KOPT-K1 (cell line): ENCODE data around the gene MRPS34.
A peak's percentile ranks its signal among the peaks of the same experiment; 100 is the strongest.

Experiments used
- H3K27ac ChIP-seq: fragments of 200-600 bp; sonication (generic); 2 replicates; pipeline ENCODE4 v1.5.1; 2016; ENCODE audit warnings: antibody characterized with exemption, mild to moderate bottlenecking, low read depth, low read length; ENCODE audit not compliant: poor library complexity, severe bottlenecking
- H3K36me3 ChIP-seq: fragments of 200-600 bp; sonication (generic); 2 replicates; pipeline ENCODE4 v1.5.1; 2017; ENCODE audit warnings: antibody characterized with exemption, mild to moderate bottlenecking, low read length, moderate library complexity; ENCODE audit not compliant: insufficient read depth
- H3K9me3 ChIP-seq: fragments of 200-600 bp; sonication (generic); 2 replicates; pipeline ENCODE4 v1.5.1; 2017; ENCODE audit warnings: antibody characterized with exemption, low read length, mild to moderate bottlenecking; ENCODE audit not compliant: insufficient read depth, poor library complexity, severe bottlenecking

MRPS34 gene

GRCh38 chr16:1790261-1790610 is 17.3 kb upstream of the MRPS34 start:
- Histone ChIP-seq H3K9me3 (no peaks in the 10 kb centered on the region), H3K27ac (no peak overlapping the region), H3K36me3 (peaks cover 74% of the 10 kb centered on the region)

DNA sequence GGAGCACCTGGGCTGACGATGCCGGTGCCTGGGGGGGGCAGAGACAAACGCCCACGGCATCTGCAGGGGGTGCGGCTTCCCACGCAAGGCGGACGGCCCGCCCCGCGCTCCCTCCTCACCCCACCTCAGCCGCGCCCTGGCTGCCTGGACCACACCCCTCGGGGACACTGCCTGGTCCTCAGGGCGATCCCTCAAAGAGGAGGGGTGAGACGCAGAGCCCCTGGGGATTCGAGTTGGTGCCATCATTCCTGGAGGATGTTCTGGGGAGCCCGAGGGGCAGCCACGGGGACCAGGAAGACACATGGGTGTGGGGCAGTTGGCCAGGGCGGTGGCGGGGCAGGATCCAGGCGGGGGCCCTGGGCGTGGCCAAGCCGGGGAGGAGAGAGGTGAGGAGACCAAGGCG is 16.7 kb upstream of the MRPS34 start:
- Histone ChIP-seq H3K27ac (no peak overlapping the region), H3K36me3 (peaks cover 80% of the 10 kb centered on the region), H3K9me3 (no peaks in the 10 kb centered on the region)

- H3K36me3 ChIP-seq: peaks cover 80% of the 10 kb centered on the region
- no peak overlapping the region for H3K27ac ChIP-seq
- H3K9me3 ChIP-seq: no peaks in the 10 kb centered on the region
Measured at GRCh38 chr16:1788708-1789100, 15.8 kb upstream of the MRPS34 start.

DNA sequence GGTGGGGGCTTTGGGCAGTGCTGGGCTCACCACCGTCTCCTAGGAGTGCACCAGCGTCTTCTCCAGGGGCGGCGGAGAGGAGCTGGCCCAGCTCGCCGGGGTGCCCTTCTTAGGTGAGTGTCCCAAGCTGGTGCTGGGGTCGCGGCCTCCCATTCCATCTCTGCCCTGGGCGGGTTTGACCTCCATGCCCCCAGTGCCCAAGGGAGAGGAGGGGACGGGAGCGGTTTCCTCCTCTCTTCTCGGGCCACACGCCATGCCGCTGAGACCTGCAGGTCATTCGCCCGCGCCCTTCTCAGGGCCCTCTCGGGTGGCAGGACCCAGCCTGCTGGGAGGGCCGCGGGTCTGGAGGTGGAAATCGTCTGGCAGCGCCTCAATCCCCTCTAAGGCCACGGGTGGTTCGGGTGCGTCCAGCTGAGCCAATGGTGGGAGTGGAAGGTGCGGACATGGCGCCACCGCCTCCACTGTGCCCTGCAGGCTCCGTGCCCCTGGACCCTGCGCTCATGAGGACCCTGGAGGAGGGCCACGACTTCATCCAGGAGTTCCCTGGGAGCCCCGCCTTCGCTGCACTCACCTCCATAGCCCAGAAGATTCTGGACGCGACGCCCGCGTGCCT is 15.3 kb upstream of the MRPS34 start:
- Histone ChIP-seq H3K27ac (no peak overlapping the region), H3K36me3 (peaks cover 80% of the 10 kb centered on the region), H3K9me3 (no peaks in the 10 kb centered on the region)

DNA sequence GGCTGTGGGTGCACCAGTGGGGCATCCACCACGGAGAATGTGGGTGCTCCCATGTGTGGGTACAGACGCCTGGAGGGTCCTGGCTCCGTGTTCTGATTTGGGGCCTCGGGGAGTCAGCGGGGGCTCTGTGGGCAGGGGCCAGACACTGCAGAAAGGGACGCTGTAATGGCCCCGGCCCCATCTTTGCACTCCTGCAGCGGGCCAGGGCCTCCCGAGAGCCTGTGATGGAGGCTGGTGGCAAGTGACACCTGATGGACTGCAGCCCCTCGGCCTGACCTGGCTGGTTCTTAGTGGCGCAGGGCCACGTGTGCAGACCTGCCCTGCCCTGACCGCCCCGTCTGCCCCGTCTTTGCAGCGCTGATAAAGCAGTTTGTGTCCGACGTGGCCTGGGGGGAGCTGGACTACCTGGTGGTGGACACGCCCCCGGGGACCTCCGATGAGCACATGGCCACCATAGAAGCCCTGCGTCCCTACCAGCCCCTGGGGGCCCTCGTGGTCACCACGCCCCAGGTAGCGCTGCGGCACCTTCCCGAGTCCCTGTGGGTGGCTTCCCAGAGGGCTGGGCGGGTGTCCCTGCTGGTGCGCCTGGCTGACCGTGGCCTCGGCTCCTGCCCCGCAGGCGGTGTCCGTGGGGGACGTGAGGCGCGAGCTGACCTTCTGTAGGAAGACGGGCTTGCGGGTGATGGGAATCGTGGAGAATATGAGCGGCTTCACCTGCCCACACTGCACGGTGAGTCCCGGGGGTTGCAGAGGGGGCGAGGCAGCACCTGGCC is 14.6 kb upstream of the MRPS34 start:
- Histone ChIP-seq H3K9me3 (no peaks in the 10 kb centered on the region), H3K27ac (no peak overlapping the region), H3K36me3 (peaks cover 76% of the 10 kb centered on the region)

DNA sequence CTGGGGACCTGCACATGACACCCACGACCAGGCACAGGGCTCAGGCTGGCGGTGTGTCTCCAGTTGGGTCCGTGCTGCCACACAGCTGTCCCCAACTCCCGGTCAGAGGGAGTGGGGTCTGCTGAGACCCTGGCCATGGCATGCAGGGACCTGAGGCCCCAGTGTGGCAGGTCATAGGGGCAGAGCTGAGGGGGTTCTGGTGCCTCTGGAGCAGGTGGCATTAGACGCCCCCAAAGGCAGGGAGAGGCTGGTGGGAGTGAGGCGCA is 14.1 kb upstream of the MRPS34 start:
- Histone ChIP-seq H3K9me3 (no peaks in the 10 kb centered on the region), H3K36me3 (peaks cover 70% of the 10 kb centered on the region), H3K27ac (no peak overlapping the region)

DNA sequence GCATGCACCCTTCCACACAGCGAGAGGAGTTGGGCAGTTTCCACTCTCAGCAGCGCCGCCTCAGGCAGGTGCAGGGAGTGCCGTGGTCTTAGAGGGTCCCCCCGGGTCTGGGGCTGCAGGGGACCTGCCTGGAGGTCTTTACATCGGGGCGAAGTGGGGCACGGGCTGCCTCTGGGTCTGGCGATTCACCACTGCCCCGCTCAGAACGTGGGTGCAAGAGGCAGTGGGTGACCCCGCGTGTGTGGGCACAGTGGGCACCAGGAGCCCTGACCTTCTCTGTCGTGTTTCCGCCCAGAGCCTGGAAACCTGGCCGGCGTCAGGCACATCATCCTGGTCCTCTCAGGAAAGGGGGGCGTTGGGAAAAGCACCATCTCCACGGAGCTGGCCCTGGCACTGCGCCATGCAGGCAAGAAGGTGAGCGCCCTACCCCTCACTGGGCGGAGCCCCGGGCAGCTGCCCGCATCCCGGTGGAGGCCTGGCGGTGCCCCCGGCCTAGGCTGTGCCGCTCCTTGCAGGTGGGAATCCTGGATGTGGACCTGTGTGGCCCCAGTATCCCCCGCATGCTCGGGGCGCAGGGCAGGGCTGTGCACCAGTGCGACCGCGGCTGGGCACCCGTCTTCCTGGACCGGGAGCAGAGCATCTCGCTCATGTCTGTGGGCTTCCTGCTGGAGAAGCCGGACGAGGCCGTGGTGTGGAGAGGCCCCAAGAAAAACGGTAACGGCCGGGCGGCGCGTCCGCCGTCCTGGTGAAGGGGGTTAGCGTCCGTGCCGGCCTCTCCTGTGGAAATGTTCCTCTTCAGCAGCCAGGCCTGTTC is 13.5 kb upstream of the MRPS34 start:
- no peak overlapping the region for H3K27ac ChIP-seq
- no peaks in the 10 kb centered on the region for H3K9me3 ChIP-seq
- peaks cover 66% of the 10 kb centered on the region for H3K36me3 ChIP-seq

- Histone ChIP-seq H3K27ac (no peak overlapping the region), H3K9me3 (no peaks in the 10 kb centered on the region), H3K36me3 (peaks cover 61% of the 10 kb centered on the region)
Measured at GRCh38 chr16:1785846-1786170, 12.9 kb upstream of the MRPS34 start.

DNA sequence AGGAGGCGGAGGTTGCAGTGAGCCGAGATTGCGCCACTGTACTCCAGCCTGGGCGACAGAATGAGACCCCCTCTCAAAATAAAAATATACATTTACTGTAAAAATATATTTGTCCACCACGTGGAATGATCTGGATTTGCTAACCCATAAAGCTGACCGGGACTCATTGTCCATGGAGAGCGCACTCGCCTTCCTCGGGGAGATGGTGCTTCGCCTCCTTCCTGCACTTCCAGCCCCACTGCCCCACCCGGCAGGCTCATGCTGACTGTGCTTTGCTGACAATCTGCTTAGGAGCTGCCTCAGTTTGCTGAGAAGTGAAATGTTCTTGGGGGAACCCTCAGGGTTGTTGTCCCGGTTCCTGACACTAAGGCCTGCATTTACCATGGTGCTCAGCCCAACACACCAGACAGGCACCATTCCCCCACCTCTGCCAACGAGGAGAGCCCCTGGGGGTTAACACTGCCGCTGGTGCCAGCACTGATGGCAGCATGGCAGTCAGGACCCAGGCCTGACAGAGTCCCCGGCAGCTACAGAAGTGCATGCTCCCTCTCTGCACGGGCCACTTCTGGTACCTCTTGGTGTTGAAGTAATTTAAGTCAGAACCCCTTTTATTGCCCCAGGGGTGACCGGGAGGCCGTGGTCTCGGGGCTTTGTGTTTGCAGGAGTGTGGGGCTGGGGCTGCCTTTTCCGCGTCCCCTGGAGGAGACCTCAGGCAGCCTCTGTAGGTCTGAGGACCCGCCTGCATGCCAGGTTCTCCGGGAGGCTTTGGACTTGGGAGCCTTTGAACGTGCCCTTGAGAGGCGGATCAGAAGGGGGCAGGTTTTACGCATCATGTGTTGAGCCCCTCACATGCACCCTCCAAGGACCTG is 12.3 kb upstream of the MRPS34 start:
- Histone ChIP-seq H3K9me3 (no peaks in the 10 kb centered on the region), H3K27ac (no peak overlapping the region), H3K36me3 (peaks cover 58% of the 10 kb centered on the region)

DNA sequence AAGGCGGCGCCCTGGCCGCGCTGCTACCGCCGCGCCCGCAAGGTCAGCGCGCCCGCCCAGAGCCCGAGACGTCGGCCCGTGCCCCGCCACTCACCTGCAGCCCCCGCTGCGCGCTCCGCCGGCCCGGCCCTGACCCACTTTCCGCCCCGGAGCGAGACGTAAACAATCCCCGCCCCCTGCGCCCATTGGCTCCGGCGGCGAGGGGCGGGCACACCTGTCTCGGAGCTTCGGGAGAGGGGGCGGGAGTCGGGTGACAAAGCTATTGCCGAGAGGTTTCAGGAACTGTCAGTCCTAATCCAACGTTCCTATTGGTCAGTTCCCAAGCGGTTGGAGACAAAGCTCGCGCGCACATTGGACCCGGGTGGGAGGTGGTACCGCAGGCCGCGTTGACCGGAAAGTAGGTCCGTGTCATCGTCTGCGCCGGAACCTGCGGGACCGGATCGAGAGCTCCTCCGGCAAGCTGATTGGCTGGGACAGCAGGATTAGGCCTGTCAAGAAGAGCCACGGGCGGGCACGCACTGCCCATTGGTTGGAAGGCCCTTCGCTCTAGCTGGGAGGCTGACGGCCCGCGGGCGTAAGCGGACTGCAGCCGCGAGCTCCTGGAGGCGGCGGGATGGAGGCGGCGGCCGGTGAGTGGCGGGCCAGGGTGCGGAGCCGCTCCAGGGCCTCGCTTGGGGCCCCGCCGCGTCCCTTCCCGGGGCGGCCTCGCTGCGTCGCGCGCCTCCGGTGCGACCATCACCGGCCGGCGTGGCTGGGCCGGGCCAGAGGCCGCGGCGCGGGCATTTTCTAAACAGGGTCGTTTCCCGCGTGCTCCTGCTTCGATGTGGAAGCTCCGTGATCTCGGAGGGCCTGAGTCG is 9.7 kb upstream of the MRPS34 start, which contains the start of the genes NUBP2 and SPSB3:
NUBP2 (plus strand) TSS at position 553 of the 857 bp plus-strand sequence; CDS start at position 614, 61 bp downstream.
SPSB3 (minus strand) TSS at position 164 of the 857 bp plus-strand sequence. CDS start 1,088 bp downstream, outside the sequence.
- peaks cover 48% of the 10 kb centered on the region for H3K36me3 ChIP-seq
- H3K9me3 ChIP-seq: no peaks in the 10 kb centered on the region
- H3K27ac ChIP-seq: peak within 1 kb of the TSS; percentile 64

- Histone ChIP-seq H3K27ac (peak overlapping the region; percentile 64), H3K36me3 (peaks cover 48% of the 10 kb centered on the region), H3K9me3 (no peaks in the 10 kb centered on the region)
Measured at GRCh38 chr16:1781758-1782407, 8.9 kb upstream of the MRPS34 start.

- H3K36me3 ChIP-seq: peaks cover 48% of the 10 kb centered on the region
- H3K9me3 ChIP-seq: no peaks in the 10 kb centered on the region
- H3K27ac ChIP-seq: no peak overlapping the region
Measured at GRCh38 chr16:1781254-1781653, 8.3 kb upstream of the MRPS34 start.

- H3K9me3 ChIP-seq: no peaks in the 10 kb centered on the region
- H3K36me3 ChIP-seq: peaks cover 48% of the 10 kb centered on the region
- H3K27ac ChIP-seq: no peak overlapping the region
Measured at GRCh38 chr16:1780677-1781072, 7.7 kb upstream of the MRPS34 start.
